Stromal cell of bone marrow (primary cell): ENCODE results near the gene DDX25.

Experiments used
- DNase-seq: peaks from one replicate; pipeline ENCODE4 v3.0.0-alpha.2; 2012; ENCODE audit warnings: low read depth

Gene DDX25

DNA sequence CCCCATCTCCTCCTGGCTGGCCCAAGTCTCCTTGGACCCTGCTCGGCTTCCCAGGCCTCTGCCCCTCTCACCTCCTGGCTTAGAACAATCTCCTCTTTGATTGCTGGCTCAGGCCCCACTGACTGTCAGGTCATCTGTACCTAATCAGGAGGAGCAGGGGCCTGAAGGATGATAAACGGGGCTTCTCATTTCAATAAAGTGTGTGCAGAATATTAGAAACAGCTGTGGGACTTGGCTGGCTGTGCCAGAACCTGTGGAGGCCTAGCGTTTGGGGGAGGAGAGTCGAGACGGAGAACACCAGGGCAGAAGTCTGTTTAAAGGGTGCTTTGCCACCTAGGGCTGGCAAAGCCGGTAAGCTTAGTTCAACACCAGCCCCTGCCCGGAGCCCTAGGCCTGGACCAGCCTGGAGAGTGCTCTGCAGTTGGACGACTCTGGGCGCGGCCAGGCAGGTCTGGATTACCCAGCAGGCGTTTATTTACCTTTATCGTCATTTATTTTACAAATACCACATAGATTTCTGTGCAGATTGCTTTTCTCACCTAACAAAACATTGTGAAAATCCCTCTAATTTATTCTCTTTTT, 31.4 kb downstream of the DDX25 start:
- DNase-seq, result no peak

DNA sequence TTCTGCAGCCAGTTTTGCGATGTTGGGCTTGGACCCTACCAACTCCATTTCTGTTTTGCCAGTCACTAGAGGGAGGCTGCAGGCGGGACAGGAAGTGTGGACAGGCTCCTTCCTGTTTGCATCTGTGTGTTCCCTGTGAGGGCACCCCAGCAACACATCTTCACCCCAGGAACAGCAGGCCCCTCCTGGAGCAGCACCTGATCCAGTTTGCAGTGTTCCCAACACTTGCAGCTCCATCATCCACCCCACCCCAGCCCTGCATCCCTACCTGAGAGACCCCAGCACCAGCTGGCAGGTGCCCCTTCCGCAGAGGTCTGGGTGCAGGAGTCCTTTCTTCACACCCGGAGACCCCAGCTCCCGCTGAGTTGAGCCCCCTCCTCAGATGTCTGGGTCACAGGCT, 34.1 kb downstream of the DDX25 start:
- no peak for DNase-seq

DNA sequence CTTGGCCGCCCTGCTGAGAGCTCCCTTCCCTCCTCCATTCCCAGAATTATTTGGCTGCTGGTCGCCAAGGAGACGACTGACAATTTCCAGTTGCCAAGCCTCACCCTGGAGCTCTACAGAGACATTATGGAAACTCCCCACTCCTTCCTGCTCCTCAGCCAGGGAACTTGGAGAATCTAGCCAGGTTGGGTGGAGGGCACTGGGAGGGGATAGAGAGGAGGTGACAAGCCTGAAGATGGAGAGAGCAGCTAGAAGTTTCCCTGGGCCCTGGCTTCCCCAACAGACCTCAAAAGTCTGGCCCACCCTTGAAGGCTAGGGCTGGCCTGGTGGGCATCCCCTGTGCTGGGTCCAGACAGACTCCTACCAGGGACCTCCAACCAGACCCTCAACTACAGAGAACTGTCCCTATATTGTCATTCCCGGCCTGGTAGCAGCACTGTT, 34.8 kb downstream of the DDX25 start:
- DNase-seq, result peak; percentile 14

DNA sequence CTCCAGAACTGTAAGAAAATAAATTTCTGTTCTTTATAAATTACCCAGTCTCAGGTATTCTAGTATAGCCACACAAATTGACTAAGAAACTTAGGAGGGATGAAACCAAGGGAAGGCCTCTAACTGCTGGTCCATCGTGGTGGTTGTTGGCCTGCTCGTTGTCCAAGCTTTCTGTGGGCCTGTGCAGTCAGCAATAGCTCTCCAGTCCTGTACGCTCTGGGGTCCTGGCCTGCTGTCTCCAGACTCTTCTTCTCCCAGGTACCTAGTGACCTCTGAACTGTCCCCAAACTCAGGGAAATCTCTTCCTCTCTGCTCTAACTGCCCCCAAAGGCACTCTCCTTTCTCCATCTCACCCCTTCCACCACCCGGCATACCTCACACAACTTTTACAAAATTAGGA, 35.8 kb downstream of the DDX25 start:
- DNase-seq, result no peak

DNA sequence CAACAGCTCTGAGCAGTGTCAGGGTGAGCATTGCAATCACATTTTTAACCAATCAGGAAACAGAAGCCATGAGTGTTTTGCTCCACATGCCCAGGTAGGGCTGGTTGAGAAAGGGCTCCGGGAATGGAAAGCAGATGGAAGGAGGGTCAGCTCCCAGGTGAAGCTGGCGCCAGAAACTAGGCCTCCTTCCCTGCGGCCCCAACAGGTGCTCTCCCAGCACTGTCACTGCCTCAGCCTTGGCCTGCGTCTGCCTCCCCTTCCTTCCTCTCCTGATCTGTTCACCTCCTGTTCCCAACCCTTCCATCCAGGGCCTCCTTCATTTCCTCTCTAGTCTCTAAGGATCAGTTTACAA, 36.9 kb downstream of the DDX25 start:
- no peak for DNase-seq

DNA sequence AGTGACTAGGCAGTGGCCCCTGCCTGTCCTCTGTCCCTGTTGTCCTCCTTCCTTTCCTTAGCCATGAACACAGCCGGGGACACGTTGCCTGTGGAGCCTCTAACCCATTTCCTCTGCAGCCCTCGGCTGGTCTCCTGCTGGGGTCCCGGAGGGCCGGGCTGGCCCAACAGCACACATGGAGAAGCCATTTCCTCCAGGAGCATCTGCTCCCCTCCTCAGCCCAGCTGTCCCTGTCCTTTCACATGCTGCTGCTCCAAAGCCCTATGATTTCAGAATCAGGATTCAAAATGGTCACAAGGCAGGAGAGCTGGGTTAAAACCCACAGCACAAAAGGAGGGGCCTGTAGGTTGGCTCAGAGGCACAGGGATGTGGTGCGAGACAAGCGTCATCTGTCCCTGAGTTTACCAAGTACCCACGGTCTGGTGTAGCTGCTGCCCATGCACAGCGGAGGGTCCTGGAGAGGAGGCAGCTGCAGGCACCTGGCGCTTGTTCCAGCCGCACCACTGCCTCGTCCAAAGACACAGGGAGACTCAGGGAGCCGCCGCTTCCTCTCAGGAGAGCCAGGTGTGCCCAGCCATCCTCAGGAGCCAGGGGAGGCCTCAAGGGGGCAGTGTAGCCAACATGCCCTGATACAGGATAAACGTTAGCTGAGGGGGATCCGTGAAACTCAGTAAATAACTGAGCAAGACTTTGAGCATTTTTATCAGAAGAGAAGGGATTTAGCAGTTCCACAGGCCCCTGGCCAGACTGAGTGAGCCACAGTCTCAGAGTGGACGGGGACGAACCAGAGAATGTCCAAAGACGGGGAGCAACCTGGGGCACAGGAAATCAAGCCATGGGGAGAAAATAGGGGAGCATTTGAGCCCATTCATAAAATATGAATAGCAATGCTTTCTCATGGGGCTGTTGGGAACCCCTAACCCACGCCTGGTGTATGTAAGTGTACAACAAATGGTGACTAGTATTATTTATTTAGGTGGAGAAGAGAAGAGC, 37.6 kb downstream of the DDX25 start:
- DNase-seq, result no peak

- DNase-seq, result no peak
Measured at GRCh38 chr11:125942771-125943428, 38.6 kb downstream of the DDX25 start.

- DNase-seq, result no peak
Measured at GRCh38 chr11:125943661-125944349, 39.5 kb downstream of the DDX25 start.

DNA sequence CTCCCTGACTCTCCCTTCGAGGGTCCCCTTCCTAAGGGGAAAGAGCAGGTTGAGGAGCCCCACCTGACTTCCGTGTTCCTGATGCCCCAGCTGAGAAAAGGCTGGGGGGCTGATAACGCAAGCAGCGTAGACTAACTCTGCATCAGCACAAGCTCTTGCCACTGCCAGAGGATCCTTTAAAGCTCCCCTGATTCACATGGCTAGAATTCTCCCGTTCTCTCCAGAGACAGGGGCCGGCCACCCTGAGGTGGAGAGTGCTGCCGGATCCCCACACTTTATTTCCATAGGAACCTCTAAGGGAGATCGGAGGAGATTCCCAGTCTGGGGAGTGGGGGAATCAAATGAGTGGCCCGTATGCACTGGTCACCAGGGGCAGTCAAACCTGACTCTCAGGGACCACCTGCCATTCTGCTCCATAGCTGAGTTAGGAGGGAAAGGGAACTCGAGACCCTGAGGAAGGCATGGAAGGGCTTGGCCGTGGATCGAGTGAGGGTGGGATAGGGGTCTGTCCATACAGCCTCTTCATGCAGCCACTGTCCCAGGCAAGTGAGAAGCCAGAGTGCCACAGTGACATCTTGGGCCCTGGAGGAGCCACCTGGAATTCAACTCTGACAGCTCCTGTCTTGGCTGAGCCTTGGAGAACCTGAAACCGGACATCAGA, 40.2 kb downstream of the DDX25 start:
- no peak for DNase-seq

DNA sequence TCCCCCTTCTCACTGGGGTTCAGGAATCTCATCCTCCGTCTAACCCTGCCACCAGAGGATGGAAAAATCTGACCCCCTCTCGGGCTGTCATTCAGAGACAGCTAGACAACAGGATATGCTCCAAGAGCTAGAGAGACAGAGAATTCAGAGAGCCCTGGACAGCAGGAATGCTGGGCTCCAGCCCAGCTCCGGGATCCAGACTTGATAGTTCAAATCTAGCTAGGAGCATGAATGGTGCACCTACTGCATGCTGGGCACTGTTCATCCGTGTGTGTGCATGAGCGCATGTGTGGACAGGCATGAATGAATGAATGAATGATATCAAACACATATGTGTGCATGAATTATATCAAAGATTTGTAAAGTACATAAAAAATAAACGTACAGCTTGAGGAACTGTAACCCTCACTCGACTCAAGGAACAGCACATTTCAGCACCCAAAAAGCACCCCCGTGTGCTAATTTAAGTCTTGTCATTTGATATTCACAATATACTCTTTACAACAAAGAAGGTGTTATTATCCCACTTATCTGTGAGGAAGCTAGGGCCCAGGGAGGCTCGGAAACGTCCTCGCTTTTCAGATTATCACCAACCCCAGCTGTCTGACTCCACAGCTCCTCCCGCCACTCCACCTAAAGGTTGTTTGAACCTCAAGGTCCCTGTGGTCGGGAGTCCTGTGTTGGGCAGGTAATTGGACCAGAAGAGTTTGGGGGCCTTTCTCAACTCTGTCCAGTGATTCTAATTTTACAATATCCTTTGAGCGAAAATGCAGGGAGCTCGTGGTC, 40.9 kb downstream of the DDX25 start:
- DNase-seq, result no peak

- no peak for DNase-seq
Measured at GRCh38 chr11:125945797-125946520, 41.7 kb downstream of the DDX25 start, which contains the start of gene VSIG10L2. TSS of gene VSIG10L2 (plus strand) at chr11:125946044. CDS start at chr11:125946056, 12 bp downstream.

GRCh38 chr11:125946712-125947418, 42.6 kb downstream of the DDX25 start:
- no peak for DNase-seq

DNA sequence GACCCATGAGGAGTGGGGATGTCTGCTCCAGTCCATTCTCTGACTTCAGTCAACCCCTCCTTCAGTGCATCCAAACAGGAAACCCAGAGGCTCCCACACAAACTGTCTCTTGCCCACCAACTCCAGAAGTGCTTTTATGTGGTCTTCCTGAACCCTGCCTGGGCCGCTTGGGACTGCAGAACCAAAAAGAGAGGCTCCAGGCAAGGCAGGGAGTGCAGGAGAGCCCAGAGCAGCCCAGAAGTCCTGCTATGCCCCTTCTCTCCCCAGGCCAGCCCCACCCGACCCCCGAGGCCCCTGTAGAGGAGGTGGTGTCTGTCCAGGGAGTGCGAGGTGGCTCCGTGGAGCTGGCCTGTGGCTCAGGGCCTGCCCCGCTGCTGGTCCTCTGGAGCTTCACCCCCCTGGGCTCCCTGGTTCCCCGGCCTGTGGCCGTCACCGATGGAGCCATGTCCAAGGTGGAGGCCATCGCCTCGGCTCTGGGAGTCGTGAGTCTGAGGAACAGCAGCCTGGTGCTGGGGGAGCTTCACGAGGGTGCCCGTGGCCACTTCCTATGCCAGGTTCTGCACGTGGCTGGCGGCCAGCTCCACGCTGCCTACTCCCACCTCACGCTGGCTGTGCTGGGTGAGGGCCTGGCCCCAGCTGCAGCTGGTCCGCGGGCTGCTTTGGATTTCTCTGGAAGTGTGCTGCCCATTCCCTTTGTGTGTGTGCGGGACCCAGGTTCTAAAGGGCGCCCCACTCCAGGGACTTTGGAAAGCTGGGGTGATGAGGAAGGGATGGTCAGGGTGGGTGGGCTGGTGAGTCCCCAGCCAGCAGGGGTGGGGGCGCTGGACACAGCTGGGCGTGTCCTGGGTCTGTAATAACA, 43.3 kb downstream of the DDX25 start:
- no peak for DNase-seq

- DNase-seq, result no peak
Measured at GRCh38 chr11:125948278-125949051, 44.2 kb downstream of the DDX25 start.

GRCh38 chr11:125949271-125950177, 45.2 kb downstream of the DDX25 start:
- no peak for DNase-seq

GRCh38 chr11:125950178-125950490, 45.8 kb downstream of the DDX25 start:
- no peak for DNase-seq
